TTC549 (cell line): ENCODE data around the gene OTOF.

ENCODE experiments used
- FAIRE-seq: peaks from 2 replicates; lab custom pipeline; 2012; peaks lifted over from hg19 to GRCh38; lab: Jason Lieb, UNC

OTOF gene

DNA sequence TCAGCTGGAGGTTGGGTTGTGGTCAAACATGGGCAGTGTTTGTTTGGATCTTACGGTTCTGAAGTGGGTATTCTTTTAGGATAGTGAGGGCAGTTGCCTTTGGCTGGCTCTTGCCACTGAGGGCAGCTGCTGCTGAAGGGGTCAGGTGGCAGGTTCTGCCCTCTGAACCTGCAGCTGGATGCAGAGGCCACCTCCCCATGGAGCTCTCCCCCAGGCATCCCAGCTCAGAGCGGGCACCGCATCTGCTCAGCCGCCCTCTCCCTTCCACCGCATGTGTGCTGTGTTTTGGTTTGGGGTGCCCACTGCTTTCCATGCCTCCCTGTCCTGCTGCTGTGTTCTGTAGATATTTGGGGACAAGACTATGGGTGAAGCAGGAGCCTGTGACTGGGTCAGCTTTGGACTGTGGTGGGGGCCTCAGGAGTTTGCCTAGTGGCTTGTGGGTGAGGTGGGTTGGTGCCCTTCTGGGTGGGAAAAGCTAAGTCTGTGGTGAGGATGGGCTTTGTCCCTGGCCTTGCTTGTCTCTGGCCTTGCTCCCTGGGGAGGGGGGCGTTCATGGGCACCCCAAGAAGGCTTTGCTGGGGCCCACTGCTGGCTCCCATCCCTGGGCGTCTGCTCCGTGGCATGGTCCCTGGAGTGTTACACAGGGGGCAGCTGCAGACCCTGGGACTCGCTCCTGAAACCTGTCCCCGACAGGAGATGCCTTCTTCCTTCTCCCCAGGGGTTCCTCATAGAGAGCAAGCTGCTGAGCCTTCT lies 28.5 kb downstream of the OTOF start:
- no peak for FAIRE-seq

DNA sequence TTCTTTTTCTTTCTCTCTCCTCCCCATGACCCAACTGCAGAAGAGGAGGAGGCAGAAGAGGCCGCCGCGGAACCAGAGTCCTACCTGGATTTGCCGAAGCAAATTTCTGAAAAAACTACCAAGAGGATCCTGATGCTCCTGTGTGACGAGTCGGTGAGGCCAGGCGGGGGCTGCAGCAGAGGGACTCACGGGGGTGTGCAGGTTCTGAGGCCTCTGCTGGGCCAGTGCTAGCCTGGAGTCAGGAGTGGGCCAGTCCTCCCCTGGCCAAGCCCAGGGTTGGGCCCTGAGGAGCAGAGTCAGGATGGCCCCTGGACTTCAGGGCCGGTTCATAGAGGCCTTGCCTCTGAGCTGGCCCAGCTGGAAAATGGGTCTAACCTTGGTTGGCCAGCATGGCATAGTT lies 29.3 kb downstream of the OTOF start:
- FAIRE-seq, result no peak

DNA sequence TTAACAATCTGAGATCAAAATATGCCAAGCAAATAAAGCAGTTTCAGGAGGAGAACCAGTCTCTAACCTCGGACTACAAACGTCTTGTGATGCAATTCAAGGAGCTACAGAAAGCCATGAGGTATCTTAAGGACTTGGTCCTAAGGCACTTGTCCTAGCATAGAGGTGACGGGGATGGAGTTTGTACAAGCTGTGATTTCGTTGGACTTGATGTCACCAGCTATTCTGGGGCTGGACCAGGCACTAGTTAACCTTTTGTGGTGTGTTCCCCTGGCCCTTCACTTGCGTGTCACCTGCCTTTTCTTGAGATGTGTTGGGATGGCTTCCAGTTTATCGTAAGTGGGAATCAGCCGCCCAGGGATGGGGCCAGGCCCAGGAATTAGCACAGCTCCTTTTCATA lies 33.7 kb downstream of the OTOF start:
- FAIRE-seq, result no peak

DNA sequence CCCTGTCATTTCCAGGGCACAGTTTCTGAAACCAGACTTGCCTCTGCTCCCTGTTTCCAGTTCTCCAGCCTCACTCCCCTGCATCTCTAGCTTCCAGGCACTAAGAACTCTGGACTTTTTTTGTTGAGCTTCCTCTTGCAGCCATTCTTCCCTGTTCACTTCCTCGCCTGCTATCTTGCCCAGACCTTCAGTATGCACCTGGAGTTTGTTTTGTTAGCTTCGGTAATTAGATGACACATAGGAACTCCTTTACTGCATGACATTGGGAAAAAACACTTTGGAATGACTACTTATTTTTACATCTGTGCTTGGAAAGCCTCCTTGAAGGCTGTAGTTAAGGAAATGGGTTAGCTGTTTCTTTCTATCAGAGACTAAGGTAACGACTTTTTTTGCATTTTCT lies 35.2 kb downstream of the OTOF start:
- FAIRE-seq, result no peak

DNA sequence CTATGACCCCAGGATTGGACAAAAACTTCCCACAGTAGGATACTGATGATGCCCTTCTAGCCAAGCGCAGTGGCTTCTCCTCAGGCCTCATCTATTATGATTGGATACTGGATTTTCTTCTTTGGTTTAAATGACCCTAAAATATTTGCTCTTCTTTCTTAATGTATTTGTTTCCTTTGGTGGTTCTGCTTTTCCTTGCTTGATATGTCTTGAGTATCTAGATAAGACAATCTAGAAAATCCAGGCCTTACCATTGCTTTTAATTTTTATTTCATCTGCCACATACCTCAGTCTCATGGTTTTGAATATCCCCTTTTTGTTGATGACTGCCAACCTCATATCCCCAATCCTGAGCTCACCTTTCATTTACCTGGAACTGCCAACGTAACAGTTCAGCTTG lies 35.6 kb downstream of the OTOF start:
- no peak for FAIRE-seq

DNA sequence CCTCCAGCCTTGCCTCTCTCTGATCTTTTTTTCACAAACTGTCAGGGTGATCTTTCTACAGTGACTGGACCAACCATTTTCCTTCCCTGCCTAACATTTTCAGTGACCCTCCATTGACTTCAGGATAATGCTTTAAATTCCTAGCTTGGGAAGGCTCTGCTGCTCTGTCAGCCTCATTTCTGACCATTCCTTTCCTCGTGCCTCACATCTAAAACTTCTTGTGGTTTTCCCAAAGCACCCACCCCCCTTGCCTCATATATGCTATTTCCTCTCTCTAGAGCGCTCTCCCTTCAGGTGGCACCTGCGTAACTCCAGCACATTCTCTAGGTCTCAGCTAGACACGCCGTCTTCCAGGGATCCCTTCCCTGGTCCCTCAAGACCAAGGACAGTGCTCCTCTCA lies 39.0 kb downstream of the OTOF start:
- no peak for FAIRE-seq

DNA sequence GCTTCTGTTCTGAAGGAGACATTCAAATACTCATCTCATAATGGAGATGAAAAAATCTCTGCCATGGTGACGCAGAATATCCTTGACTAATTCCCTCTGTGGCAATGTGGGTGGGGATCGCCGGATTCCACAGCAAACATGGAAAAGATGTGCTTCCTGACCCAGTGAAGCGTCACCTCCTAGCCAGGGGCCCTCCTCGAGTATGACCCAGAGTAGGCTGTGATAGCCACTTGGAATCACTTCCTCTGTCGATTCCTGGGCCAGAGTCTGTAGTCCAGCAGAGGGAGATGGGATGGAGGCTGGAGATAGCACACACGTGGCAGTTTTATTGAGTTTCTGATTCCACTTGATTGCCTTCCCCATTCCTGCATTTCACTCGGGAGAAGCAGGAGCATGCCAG lies 39.4 kb downstream of the OTOF start:
- FAIRE-seq, result no peak

DNA sequence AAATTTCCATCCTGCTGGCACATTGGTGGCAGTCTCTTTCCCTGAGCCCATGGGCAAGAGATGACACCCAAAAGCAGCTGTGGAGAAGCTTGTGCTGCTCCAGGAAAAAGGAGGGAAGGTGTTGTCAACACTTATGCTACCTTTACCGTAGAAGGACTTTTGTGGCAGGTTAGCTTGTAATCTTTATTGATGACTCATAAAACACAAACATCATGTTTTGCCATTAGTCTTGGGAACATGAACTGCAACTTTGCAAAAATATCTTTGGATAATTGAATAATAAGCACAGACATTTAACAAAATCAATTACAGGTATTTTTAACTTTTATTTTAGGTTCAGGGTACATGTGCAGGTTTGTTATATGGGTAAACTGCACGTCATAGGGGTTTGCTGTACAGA lies 42.8 kb downstream of the OTOF start:
- FAIRE-seq, result no peak

DNA sequence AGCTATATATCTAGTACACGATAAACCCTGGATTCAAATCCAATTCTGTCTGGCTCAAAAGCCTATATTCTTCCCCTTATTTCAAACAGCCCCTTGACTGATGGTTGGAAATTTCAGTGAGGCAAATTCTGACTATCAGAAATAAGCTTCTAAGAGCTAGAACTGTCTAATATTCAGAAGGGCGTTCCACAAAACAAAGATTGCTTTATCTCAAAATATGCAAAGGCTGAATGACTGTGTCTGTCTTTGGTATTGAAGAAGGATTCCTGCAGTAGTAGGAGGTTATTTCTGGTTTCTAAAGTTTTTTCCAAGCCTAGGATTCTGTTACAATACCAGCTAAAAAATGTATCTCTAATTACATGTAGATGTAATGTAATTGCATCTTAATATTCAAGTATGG lies 45.1 kb downstream of the OTOF start:
- no peak for FAIRE-seq

DNA sequence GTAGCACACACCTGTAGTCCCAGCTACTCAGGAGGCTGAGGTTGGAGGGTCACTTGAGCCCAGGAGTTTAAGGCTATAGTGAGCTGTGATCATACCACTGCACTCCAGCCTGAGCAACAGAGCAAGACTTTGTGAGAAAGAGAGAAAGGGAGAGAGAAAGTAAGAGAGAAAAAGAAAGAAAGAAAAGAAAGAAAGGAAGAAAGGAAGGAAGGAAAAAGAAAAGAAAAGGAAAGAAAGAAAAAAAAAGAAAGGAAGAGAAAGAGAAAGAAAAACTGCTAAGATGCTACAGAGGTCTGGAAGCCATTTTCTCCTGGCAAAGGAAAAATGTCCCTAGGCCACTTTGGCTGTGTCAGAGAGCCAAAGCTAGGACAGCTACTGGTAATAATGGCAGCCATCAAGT lies 45.6 kb downstream of the OTOF start:
- FAIRE-seq, result no peak

DNA sequence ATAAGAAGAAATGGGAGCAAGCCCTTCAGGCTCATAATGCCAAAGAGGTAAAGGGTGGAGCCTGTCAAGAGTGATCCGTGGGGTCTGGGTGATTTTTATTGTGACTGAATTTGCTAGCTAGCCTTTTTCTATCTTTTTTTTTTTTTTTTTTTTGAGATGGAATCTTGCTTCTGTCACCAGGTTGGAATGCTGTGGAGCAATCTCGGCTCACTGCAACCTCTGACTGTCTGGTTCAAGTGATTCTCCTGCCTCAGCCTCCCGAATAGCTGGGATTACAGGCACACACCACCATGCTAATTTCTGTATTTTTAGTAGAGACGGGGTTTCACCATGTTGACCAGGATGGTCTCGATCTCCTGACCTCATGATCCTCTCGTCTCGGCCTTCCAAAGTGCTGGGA lies 47.1 kb downstream of the OTOF start:
- no peak for FAIRE-seq

DNA sequence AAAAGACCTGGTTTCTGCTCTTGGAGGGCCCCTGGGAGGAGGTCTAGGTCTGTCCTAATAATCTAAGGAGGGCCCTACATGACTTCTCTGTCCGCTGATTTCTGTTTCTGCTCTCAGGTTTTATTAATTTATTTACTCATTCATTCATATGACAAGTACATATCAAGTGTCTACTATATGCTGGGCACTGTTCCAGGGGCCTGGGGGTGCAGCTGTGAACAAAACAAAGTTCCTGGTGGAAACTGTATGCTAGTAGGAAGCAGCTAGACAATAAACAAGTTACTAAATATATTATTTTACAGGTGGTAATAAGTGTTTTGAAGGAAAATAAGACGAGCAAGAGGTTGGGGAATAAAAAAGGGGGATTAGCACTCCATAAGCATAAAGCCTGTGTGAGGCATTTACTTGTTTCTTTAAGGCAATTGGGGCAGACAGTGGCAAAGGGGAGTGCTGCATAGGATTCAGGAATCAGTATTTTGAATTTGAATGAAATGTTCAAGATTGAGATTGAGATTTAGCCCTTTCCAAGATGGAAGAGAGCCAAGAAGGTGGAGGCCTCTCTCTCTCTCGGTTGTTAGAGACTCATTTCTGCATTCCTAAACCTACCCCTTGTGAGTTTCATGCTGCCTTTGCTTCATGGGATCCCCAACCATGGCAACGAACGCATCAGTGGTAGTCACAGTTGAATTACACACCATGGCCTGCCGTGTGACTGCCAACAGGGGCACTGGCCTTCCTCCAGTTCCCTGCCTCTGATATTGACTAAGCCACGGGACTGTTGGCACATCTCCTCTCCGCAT lies 47.9 kb downstream of the OTOF start:
- no peak for FAIRE-seq

DNA sequence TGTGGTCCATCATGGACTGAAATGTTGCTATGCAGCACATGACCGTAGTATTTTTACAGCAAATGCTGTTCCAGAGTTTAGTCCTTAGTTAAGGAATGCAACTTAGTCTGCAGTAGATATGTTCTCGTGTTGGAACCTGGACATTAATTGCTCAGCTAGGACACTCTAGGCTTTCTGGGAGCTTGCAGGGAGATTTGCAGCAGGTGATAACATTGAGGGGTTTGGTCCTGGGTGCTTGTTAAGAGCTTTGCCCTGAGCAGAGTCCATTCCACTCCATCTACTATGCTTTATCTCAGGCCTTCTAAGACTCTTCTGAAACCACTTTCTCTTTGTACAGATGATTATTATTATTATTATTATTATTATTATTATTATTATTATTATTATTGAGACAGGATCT lies 49.1 kb downstream of the OTOF start:
- no peak for FAIRE-seq

DNA sequence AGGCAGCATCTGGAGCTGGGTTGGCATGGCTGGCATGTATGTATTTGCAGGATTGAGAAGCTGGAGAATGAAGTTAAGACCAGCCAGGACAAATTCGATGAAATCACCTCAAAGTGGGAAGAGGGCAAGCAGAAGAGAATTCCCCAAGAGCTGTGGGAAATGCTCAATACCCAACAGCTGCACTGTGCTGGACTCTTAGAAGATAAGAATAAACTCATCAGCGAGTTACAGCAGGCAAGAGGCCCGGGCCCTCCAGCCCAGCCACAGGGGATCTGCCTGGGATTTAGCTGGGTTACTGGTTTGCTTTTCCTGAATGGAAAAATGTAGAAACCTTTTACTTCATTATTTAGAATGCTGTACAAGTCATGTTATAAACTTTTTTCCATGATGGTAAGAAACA lies 53.7 kb downstream of the OTOF start:
- no peak for FAIRE-seq

DNA sequence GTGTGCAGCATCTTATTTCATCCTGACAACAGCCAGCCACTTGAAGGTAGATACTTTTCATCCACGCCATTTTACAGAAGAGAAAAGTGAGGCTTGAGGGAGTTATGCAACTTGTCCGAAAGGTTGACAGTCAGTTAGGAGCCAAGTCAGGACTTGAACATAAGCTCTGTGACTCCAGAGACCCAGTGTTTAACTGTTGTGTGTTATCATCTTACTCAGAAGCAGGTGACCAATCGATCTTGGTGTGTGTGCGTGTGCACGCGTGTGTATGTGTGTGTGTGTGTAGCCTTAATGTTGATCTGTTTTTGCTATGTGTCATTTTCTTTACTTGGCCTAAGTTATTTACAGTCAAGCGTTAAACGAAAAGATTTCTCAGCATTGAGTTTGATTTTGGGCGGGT lies 54.2 kb downstream of the OTOF start:
- FAIRE-seq, result no peak

DNA sequence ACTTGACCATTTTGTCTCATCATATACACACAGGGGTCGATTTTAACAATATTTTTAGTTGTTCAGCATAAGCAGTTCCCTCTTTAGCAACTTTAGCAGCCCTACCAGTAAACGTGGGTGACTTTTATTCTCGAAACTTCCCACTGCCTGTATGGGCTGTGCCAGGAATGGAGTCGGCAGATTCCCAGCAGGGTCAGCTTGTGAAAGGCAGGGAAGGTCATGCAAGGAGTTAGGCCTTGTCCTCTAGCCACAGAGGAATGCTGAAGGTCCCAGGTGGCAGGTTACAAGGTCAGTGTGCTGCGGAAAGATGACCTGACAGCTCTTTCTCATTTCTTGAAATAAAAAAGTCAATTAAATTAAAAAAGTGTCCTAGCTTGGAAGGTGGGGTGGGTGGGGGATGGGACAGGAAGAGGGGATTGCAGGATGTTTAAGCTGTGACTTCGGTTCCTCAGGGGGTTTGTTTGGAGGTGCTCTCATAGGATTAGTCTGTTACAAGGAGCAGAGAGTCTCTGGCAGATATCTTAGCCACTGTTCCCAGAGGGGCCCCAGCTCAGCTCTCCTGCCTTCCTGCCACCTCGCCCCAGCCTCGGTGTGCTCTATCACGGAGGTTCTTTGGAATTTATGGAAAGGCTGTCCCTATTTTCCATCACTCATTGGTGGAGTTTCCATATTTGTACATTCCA lies 54.8 kb downstream of the OTOF start:
- FAIRE-seq, result no peak

DNA sequence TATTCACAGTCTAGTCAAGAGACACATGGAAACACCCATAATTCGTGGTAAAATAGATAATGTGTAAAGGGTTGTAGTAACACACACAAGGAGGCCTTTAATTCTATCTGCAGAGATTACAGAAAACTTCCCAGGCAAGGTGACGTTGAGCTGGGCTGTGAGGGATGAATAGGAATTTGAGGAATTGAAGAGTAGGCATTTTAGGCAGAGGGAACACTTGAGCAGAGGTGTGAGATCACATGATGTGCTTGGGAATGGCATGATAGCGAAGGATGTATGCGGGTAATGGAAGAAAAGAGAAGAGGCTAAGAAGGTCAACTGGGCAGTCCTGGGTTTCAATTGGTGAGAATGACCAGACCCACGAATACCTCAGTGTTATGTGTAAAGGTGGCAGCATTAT lies 56.0 kb downstream of the OTOF start:
- no peak for FAIRE-seq

DNA sequence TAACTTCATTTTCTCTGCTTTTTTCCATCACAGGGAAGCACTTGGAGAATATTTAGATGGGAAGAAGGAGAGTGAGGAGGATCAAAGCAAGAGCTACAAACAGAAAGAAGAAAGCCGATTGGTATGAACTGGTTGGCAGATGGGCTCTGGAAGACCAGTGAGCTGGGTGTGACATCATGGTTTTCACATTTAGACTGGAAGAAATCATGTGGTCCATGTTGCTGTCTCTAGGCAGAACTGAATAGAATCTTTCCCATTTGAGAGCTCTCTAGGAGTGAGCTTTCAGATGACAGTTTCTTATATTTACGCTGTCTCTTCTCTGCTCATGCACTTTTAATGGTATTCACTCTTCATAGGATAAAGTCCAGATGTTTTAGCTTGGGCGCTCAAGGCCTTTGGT lies 63.6 kb downstream of the OTOF start:
- no peak for FAIRE-seq

DNA sequence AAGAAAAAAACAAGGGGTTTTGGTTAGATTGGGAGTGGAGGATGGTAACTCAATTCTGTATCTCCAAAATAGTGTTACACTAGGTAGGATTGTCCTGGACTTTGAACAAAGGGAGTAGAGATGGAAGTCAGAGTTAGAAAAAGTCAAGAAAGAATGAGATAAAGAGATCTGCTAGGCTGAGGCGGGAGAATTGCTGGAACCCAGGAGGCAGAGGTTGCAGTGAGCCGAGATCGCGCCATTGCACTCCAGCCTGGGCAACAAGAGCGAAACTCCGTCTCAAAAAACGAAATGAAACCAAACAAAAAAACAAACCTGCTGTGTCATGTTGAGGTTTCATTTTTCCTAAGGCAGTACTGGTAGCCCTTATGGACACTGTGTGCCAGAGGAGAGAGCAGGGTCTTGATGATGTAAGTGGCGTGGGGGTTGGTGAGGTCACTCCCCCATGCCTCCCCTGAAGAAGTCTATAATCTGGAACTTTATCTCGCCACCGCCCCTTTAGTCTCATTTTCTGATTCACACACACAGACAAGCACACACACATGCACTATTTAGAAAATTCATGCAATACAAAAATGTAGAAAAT lies 65.7 kb downstream of the OTOF start:
- FAIRE-seq, result no peak

DNA sequence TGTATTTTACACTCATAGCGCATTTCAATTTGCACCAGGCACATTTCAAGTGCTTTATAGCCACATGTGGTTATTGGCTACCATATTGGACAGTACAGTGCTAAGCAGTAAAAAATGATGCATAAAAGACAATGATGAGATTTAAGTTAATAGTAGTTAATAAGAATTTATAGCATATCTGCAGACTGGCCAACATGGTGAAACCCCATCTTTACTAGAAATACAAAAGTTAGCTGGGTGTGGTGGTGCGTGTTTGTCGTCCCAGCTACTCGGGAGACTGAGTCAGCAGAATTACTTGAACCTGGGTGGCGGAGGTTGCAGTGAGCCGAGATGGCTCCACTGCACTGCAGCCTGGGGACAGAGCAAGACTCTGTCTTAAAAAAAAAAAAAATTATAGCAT lies 66.5 kb downstream of the OTOF start:
- FAIRE-seq, result no peak

DNA sequence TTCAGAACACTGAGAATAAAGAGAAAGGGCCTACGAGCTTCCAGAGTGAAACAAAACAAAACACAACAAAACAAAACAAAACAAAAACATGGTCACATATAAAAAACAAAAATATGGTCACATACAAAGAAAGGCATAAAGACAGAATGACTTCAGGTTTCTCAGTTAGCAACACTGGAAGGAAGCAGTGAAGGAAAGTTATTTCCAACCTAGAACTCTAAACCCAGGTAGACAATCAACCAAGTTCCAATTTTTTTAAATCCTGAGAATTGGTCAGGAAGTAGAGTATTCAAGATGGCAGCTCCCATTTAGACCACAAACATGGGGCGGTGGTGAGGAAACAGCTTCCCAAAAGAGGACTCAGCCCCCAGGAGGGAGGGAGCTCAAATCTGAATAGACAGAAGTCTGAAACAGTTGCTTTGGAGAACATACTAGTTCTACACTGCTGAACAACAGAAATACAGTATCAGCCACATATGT lies 67.1 kb downstream of the OTOF start:
- no peak for FAIRE-seq

DNA sequence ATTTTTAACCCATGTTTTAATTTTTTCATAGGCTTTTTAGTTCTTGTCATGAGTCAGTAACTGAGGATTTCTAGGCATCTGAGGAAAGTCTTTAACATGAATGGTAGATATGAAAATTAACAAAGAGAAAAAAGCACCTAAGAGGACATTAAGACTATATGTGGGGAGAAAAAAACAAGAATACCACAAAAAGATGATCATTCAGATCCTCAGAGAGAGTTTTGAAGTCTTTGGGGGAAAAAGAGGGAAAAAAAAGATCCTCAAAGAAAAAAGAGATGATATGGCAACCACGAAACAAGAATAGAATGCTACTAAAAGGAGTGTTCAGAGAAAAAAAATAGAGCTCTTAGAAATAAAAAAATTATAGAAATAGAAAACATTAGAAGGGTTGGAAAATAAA lies 68.1 kb downstream of the OTOF start:
- FAIRE-seq, result no peak

DNA sequence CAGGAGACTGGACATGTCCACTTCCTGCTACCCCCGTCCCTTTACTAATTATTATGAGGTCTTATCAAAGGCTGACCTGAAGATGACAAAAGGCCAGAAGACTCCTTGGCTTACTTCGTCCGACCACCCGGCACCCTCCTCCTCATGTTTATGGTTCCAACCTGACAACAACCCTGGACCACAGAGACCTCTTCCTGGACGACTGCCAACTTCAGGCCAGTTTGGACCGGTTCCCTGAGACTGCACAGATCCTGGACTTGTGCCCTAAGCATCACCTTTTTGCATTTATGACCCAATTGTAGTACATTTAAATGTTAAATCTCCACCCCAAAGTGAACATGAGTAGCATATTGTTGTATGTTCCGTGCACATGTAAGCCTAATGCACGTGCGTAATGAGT lies 70.4 kb downstream of the OTOF start:
- FAIRE-seq, result no peak
